IMR-90 (cell line): ENCODE results near the gene RPL12. TPM values are rescaled to one million over a fixed set of nuclear protein-coding genes. Genes with fewer than 3 reads are reported as not detected.

ENCODE experiments used
- ATAC-seq: fragments of 200-7000 bp; cut with Tn5 transposase; 2 replicates; pipeline ENCODE4 v1.9.1; 2020; ENCODE audit warnings: low read depth, mild to moderate bottlenecking, moderate library complexity
- BruUV-seq: library from RNA; stranded (reverse); fragments of 400-500 nt; replicated peaks from 2 replicates; lab custom pipeline; 2021; lab: Mats Ljungman, UMichigan
- CTCF ChIA-PET: fragments of 300-600 bp; formaldehyde crosslinking; extraction: SDS; loops from one replicate; lab custom pipeline; 2021; ENCODE audit warnings: antibody characterized with exemption; lab: Yijun Ruan, JAX
- POLR2A ChIA-PET: fragments of 300-600 bp; sonication (Branson Sonifier 250); formaldehyde crosslinking; loops from one replicate; lab custom pipeline; 2022; ENCODE audit warnings: antibody characterized with exemption; ENCODE audit not compliant: unreplicated experiment; lab: Charles Lee
- DNase-seq: peaks from one replicate; pipeline ENCODE4 v3.0.0; 2013
- H2AFZ ChIP-seq: replicated peaks from 2 replicates; pipeline ENCODE3; 2013; ENCODE audit warnings: low read length, mild to moderate bottlenecking; ENCODE audit not compliant: poor library complexity
- H2AK5ac ChIP-seq: 2 replicates; pipeline ENCODE4 v1.6.1; 2013; ENCODE audit warnings: low read depth, low read length, inconsistent platforms
- H2AK9ac ChIP-seq: replicated peaks from 2 replicates; pipeline ENCODE3; 2013; ENCODE audit warnings: mild to moderate bottlenecking, low read depth, low read length, moderate library complexity; ENCODE audit not compliant: poor library complexity
- H2BK120ac ChIP-seq: 2 replicates; pipeline ENCODE4 v1.6.1; 2013; ENCODE audit warnings: low read depth, low read length, inconsistent platforms
- H2BK15ac ChIP-seq: 3 replicates; pipeline ENCODE4 v1.6.1; 2013; ENCODE audit warnings: low read depth, low read length, inconsistent platforms
- H2BK20ac ChIP-seq: 2 replicates; pipeline ENCODE4 v1.6.1; 2013; ENCODE audit warnings: low read depth, mild to moderate bottlenecking, inconsistent platforms, low read length, moderate library complexity
- H2BK5ac ChIP-seq: 2 replicates; pipeline ENCODE4 v1.6.1; 2013; ENCODE audit warnings: mild to moderate bottlenecking, low read depth, low read length, inconsistent platforms; ENCODE audit not compliant: poor library complexity, severe bottlenecking
- H3K14ac ChIP-seq: replicated peaks from 2 replicates; pipeline ENCODE4 v1.6.1; 2013; ENCODE audit warnings: low read depth, low read length, inconsistent platforms
- H3K18ac ChIP-seq: 2 replicates; pipeline ENCODE4 v1.6.1; 2013; ENCODE audit warnings: low read depth, low read length, control low read depth
- H3K23ac ChIP-seq: 2 replicates; pipeline ENCODE4 v1.6.1; 2013; ENCODE audit warnings: low read depth, low read length, inconsistent platforms
- H3K27ac ChIP-seq: 2 replicates; pipeline ENCODE4 v1.5.1; 2013; ENCODE audit warnings: mild to moderate bottlenecking, control low read depth, low read length; ENCODE audit not compliant: insufficient read depth
- H3K27me3 ChIP-seq: 2 replicates; pipeline ENCODE4 v1.6.1; 2013; ENCODE audit warnings: low read length; ENCODE audit not compliant: control insufficient read depth, insufficient read depth
- H3K36me3 ChIP-seq: 2 replicates; pipeline ENCODE4 v1.6.1; 2013; ENCODE audit warnings: low read length, mixed read lengths; ENCODE audit not compliant: control insufficient read depth, insufficient read depth
- H3K4ac ChIP-seq: 2 replicates; pipeline ENCODE4 v1.6.1; 2013; ENCODE audit warnings: low read depth, low read length, inconsistent platforms
- H3K4me1 ChIP-seq: 2 replicates; pipeline ENCODE4 v1.6.1; 2013; ENCODE audit warnings: low read length, mixed read lengths; ENCODE audit not compliant: control insufficient read depth, insufficient read depth
- H3K4me2 ChIP-seq: 2 replicates; pipeline ENCODE4 v1.6.1; 2013; ENCODE audit warnings: low read depth, mild to moderate bottlenecking, control low read depth, low read length, moderate library complexity
- H3K4me3 ChIP-seq: 2 replicates; pipeline ENCODE4 v1.5.1; 2013; ENCODE audit warnings: low read depth, mild to moderate bottlenecking, control low read depth, low read length, moderate library complexity; ENCODE audit not compliant: insufficient read depth
- H3K56ac ChIP-seq: 2 replicates; pipeline ENCODE4 v1.6.1; 2013; ENCODE audit warnings: low read length, inconsistent platforms; ENCODE audit not compliant: insufficient read depth; ENCODE audit errors: extremely low read depth
- H3K79me1 ChIP-seq, 2 experiments: 2 replicates each; pipeline ENCODE4 v1.6.1; 2013; ENCODE audit warnings: low read length in 2 of 2, inconsistent platforms in 1 of 2, low read depth in 1 of 2
- H3K9ac ChIP-seq: 2 replicates; pipeline ENCODE4 v1.6.1; 2013; ENCODE audit warnings: low read depth, low read length, control low read depth
- H3K9me1 ChIP-seq: 2 replicates; pipeline ENCODE4 v1.6.1; 2013; ENCODE audit warnings: low read length, inconsistent platforms; ENCODE audit not compliant: insufficient read depth
- H3K9me3 ChIP-seq: 2 replicates; pipeline ENCODE4 v1.6.1; 2013; ENCODE audit warnings: low read length; ENCODE audit not compliant: control insufficient read depth, insufficient read depth
- H4K20me1 ChIP-seq: 2 replicates; pipeline ENCODE4 v1.6.1; 2013; ENCODE audit warnings: low read length, inconsistent platforms; ENCODE audit not compliant: insufficient read depth
- H4K5ac ChIP-seq: 2 replicates; pipeline ENCODE4 v1.6.1; 2013; ENCODE audit warnings: mild to moderate bottlenecking, low read depth, low read length, control low read depth
- H4K8ac ChIP-seq, 2 experiments: 2 replicates each; pipeline ENCODE4 v1.6.1; 2013; ENCODE audit warnings: low read depth in 2 of 2, low read length in 2 of 2, control low read depth in 1 of 2, inconsistent platforms in 1 of 2
- H4K91ac ChIP-seq: 2 replicates; pipeline ENCODE4 v1.6.1; 2013; ENCODE audit warnings: low read depth, low read length, inconsistent platforms; ENCODE audit not compliant: insufficient read depth
- BHLHE40 ChIP-seq: fragments of 150-350 bp; IDR thresholded peaks from 2 replicates; pipeline ENCODE4 v1.6.1; 2016; ENCODE audit warnings: mild to moderate bottlenecking, low read depth, low read length
- CEBPB ChIP-seq: IDR thresholded peaks from 2 replicates; pipeline ENCODE4 v1.6.1; 2012; ENCODE audit warnings: low read depth, low read length, improper control_type of control experiment
- CHD1 ChIP-seq: IDR thresholded peaks from 2 replicates; pipeline ENCODE4 v1.6.1; 2012; ENCODE audit warnings: low read depth, low read length, improper control_type of control experiment
- CTCF ChIP-seq: conservative IDR thresholded peaks from 2 replicates; pipeline ENCODE4 v1.5.1; 2012; ENCODE audit warnings: mild to moderate bottlenecking, low read depth, low read length, improper control_type of control experiment
- ELK1 ChIP-seq: fragments of 150-350 bp; IDR thresholded peaks from 2 replicates; pipeline ENCODE4 v1.6.1; 2016; ENCODE audit warnings: low read depth, mild to moderate bottlenecking, low read length, moderate library complexity, borderline replicate concordance
- FOS ChIP-seq: fragments of 150-350 bp; IDR thresholded peaks from 2 replicates; pipeline ENCODE4 v1.6.1; 2016; ENCODE audit warnings: low read depth, low read length
- MAFK ChIP-seq: IDR thresholded peaks from 2 replicates; pipeline ENCODE4 v1.6.1; 2012; ENCODE audit warnings: low read depth, low read length, improper control_type of control experiment
- MAZ ChIP-seq: IDR thresholded peaks from 2 replicates; pipeline ENCODE4 v1.6.1; 2012; ENCODE audit warnings: low read depth, mild to moderate bottlenecking, low read length, improper control_type of control experiment, moderate library complexity, borderline replicate concordance
- MXI1 ChIP-seq: IDR thresholded peaks from 2 replicates; pipeline ENCODE4 v1.6.1; 2012; ENCODE audit warnings: low read depth, mild to moderate bottlenecking, low read length, moderate library complexity, borderline replicate concordance
- NFE2L2 ChIP-seq: fragments of 150-350 bp; IDR thresholded peaks from 2 replicates; pipeline ENCODE4 v1.6.1; 2016; ENCODE audit warnings: low read depth, mild to moderate bottlenecking, low read length
- POLR2A ChIP-seq: IDR thresholded peaks from 2 replicates; pipeline ENCODE4 v1.6.1; 2012; ENCODE audit warnings: mild to moderate bottlenecking, low read depth, low read length
- RAD21 ChIP-seq: IDR thresholded peaks from 2 replicates; pipeline ENCODE4 v1.6.1; 2012; ENCODE audit warnings: low read length, improper control_type of control experiment
- RCOR1 ChIP-seq: IDR thresholded peaks from 2 replicates; pipeline ENCODE4 v1.6.1; 2012; ENCODE audit warnings: mild to moderate bottlenecking, low read length, improper control_type of control experiment; ENCODE audit not compliant: insufficient replicate concordance
- RFX5 ChIP-seq: IDR thresholded peaks from 2 replicates; pipeline ENCODE4 v1.8.0; 2012; ENCODE audit warnings: low read depth, mild to moderate bottlenecking, low read length, moderate library complexity
- SMC3 ChIP-seq: fragments of 150-350 bp; IDR thresholded peaks from 2 replicates; pipeline ENCODE4 v1.6.1; 2016; ENCODE audit warnings: low read depth, mild to moderate bottlenecking, antibody characterized with exemption, low read length, moderate library complexity
- USF2 ChIP-seq: fragments of 150-350 bp; IDR thresholded peaks from 2 replicates; pipeline ENCODE4 v1.6.1; 2017; ENCODE audit warnings: mild to moderate bottlenecking, antibody characterized with exemption, low read length, low read depth
- WGBS, 2 experiments: methylation state at CpG; one replicate each; pipeline versions ENCODE4 v1.1.5 to v1.1.7; 2013; ENCODE audit warnings: missing lambda C conversion rate in 2 of 2; ENCODE audit not compliant: insufficient read length in 1 of 2; ENCODE audit errors: extremely low coverage in 2 of 2; 5-methylcytosine and 5-hydroxymethylcytosine counted together
- dilution Hi-C: fragments of 300-500 bp; cut with HindIII; formaldehyde crosslinking; loops from one replicate; pipeline ENCODE4 v1.14.3; 2018; ENCODE audit warnings: low sequenced_read_pairs; ENCODE audit not compliant: unreplicated experiment
- in situ Hi-C: fragments of 300-500 bp; cut with MboI; formaldehyde crosslinking; loops from 3 replicates; pipeline ENCODE4 v1.14.3; 2019; ENCODE audit warnings: low sequenced_read_pairs, inconsistent platforms, mixed read lengths
- intact Hi-C: fragments of 100-400 bp; cut with micrococcal nuclease; formaldehyde crosslinking; loops from 2 replicates; pipeline ENCODE4 v1.10.0; 2022
- polyA plus RNA-seq, 3 experiments: library from polyadenylated mRNA; depleted of rRNA; stranded (reverse); fragments of >200 nt; gene quantifications; 2 replicates each; pipeline ENCODE4 v1.2.3, GENCODE V29; 2012; ENCODE audit warnings: low replicate concordance in 1 of 3
- total RNA-seq: library from RNA; depleted of rRNA; stranded (reverse); fragments of >200 nt; gene quantifications from 2 replicates; pipeline ENCODE4 v1.2.3, GENCODE V29; 2012

RPL12 gene
- total and polyA plus RNA-seq, 2 of the 4 experiments (the other 2 are of a cell fraction) = 1,864 to 2,379 TPM

GRCh38 chr9:127493592-127494303, 42.5 kb upstream of the RPL12 start:
- H2AK5ac ChIP-seq = no peak overlapping the region
- H4K20me1 ChIP-seq = peaks cover 7% of the 10 kb centered on the region
- peaks cover 56% of the 10 kb centered on the region for H3K36me3 ChIP-seq
- H3K4me3 ChIP-seq = no peak overlapping the region
- H3K9me3 ChIP-seq = no peaks in the 10 kb centered on the region
- CTCF ChIA-PET = no interaction called here
- DNase-seq (no peak), ATAC-seq (no peak)
- no peak overlapping the region for H2AK9ac ChIP-seq
- H3K23ac ChIP-seq = peak overlapping the region; percentile 7; the same call in 1 of the 2 replicates
- WGBS, 2 experiments = 83% methylated on average over 12 of the region's 22 CpGs; no CpG with 5 or more reads in 1 of the 2 experiments
- peaks cover 14% of the 10 kb centered on the region for H3K4me1 ChIP-seq
- no peak overlapping the region for H2BK120ac ChIP-seq
- no peak overlapping the region for H4K91ac ChIP-seq
- H2BK5ac ChIP-seq = no peak overlapping the region
- dilution Hi-C loops = no loop called here
- H3K4ac ChIP-seq = no peak overlapping the region
- H3K9ac ChIP-seq = no peak overlapping the region
- peaks cover 7% of the 10 kb centered on the region; the same call in 1 of the 2 replicates for H3K9me1 ChIP-seq
- H2BK15ac ChIP-seq = no peak overlapping the region
- H3K27ac ChIP-seq = no peak overlapping the region
- no peak overlapping the region for H2AFZ ChIP-seq
- peaks cover 2 to 28% of the 10 kb centered on the region in 2 experiments; a peak in 1 of 4 replicates for H3K79me1 ChIP-seq
- intact Hi-C loops = no loop called here
- no peak overlapping the region for H3K18ac ChIP-seq
- no peak overlapping the region for H3K4me2 ChIP-seq
- H4K8ac ChIP-seq = no peak overlapping the region
- no peaks in the 10 kb centered on the region for H3K27me3 ChIP-seq
- no peak overlapping the region for H3K56ac ChIP-seq
- H2BK20ac ChIP-seq = no peak overlapping the region
- BruUV-seq = no TSS peak
- POLR2A ChIA-PET = no interaction called here
- in situ Hi-C loops = no loop called here
- TF ChIP-seq ELK1 (no peak), CHD1 (no peak), MXI1 (no peak), SMC3 (no peak), RFX5 (no peak), MAFK (no peak), RCOR1 (no peak), NFE2L2 (no peak), CEBPB (no peak), FOS (no peak), CTCF (no peak), USF2 (no peak), MAZ (no peak), BHLHE40 (no peak), POLR2A (no peak), RAD21 (no peak)
- no peak overlapping the region for H3K14ac ChIP-seq
- no peak overlapping the region for H4K5ac ChIP-seq
